Mucosa of descending colon (tissue), 3 donors: Measurements from ENCODE around the gene TAF4. TPM values are rescaled to one million over a fixed set of nuclear protein-coding genes. Genes with fewer than 3 reads are reported as not detected.

Source experiments
- ATAC-seq: fragments of 200-7000 bp; cut with Tn5 transposase; one replicate; pipeline ENCODE4 v1.9.1; 2020; ENCODE audit warnings: mild to moderate bottlenecking, moderate library complexity
- DNase-seq, 3 donors: peaks; one replicate each; pipeline ENCODE4 v3.0.0-alpha.2; 2020
- H3K36me3 ChIP-seq: fragments of 200-600 bp; one replicate; pipeline ENCODE4 v1.8.0; 2021; ENCODE audit warnings: low read depth, mild to moderate bottlenecking
- H3K4me1 ChIP-seq: fragments of 200-600 bp; one replicate; pipeline ENCODE4 v1.8.0; 2021; ENCODE audit warnings: low read depth, mild to moderate bottlenecking
- H3K4me3 ChIP-seq: fragments of 200-600 bp; one replicate; pipeline ENCODE4 v1.8.0; 2021; ENCODE audit warnings: mild to moderate bottlenecking
- H3K9me3 ChIP-seq: fragments of 200-600 bp; one replicate; pipeline ENCODE4 v1.8.0; 2021; ENCODE audit warnings: mild to moderate bottlenecking
- CTCF ChIP-seq: fragments of 200-600 bp; IDR thresholded peaks from one replicate; pipeline ENCODE4 v1.8.0; 2022; ENCODE audit warnings: antibody characterized with exemption, mild to moderate bottlenecking
- intact Hi-C, 2 donors: fragments of 100-400 bp; cut with DNase I in 1 of 2; cut with micrococcal nuclease in 1 of 2; formaldehyde crosslinking; loops; one replicate each; pipeline versions ENCODE4 v1.11.0 to v1.11.1; 2022; cut with DNase I, micrococcal nuclease
- long read RNA-seq, 2 donors: library from polyadenylated mRNA; unstranded; transcript quantifications; one replicate each; pipeline ENCODE4 v2.0.0, GENCODE V29; 2019 to 2021
- total RNA-seq, 3 donors: library from RNA; stranded (reverse); fragmentation: NEBNext Ultra II Directional in 2 of 3; extraction: Animal tissue kit (Norgen Biotek cat#: 25700) in 2 of 3; gene quantifications; one replicate each; pipeline versions ENCODE4 v1.2.1 to v1.2.4, GENCODE V29; 2021 to 2023
- donor health status: DM: no; HTN: no; CAD: no; lungs with moderate emphysema.
- donor health status: DM: no; HTN: no; CAD: no.
- donor health status: DM: no; HTN: yes; CAD: no.

Gene TAF4
- 10 to 100 TPM; 23.8 to 28.3 (median 27.5) TPM for total RNA-seq
- long read RNA-seq, donor 1, partial matches to known transcripts: 6 of 9 reads
- long read RNA-seq, donor 1, other reads (novel, unspliced or antisense): 3 of 9 reads
- long read RNA-seq, donor 2, partial matches to known transcripts: 1 of 2 reads
- long read RNA-seq, donor 2, other reads (novel, unspliced or antisense): 1 of 2 reads

DNA sequence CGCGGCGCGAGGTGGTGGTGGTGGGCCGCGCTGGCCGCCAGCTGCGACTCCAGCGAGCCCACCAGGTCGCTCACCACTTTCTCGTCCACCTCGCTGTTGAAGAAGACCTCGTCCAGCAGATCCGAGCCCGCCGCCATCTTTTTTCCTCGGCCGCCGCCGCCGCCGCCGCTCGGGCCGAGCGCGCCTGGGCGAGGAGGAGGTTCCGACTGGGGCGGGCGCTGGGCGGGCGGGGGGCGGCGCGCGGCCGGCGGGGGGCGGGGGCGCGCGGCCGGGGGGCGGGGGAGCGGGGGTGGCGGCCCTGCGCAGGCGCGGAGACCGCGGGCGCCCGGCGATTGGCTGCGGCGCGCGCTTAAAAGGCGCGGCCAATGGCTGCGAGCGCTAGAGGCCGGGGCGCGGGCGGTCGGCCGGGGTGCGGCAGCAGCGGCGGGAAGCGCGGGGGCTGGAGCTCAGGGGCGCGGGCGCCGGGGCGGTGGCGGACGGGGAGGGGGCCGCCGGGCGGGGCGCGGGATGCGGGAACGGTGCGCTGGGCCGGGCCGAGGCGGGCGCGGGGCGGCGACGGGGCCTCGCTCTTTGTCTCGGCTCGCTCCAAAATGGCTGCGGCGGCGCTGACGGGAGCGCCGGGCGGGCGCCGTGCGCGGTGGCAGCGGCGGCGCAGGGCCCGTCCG is at the start of gene TAF4:
Gene TAF4 (minus strand): TSS at position 208 of the 665 bp plus-strand sequence. CDS start 71 bp downstream, at position 137.
- intact Hi-C loops: loop anchor here in 1 of 2 donors (5.0 kb wide), 1 partner anchor 56 kb away; the partner anchor contains the start of gene LSM14B
- peaks cover 46% of the 10 kb centered on the region for H3K4me1 ChIP-seq
- peak; percentile 65 for ATAC-seq
- no peaks in the 10 kb centered on the region for H3K9me3 ChIP-seq
- DNase-seq: peak; percentile 80 to 89 (median 86)
- TF ChIP-seq CTCF: no peak
- H3K4me3 ChIP-seq: peak within 1 kb of the TSS; percentile 44
- no peaks in the 10 kb centered on the region for H3K36me3 ChIP-seq

DNA sequence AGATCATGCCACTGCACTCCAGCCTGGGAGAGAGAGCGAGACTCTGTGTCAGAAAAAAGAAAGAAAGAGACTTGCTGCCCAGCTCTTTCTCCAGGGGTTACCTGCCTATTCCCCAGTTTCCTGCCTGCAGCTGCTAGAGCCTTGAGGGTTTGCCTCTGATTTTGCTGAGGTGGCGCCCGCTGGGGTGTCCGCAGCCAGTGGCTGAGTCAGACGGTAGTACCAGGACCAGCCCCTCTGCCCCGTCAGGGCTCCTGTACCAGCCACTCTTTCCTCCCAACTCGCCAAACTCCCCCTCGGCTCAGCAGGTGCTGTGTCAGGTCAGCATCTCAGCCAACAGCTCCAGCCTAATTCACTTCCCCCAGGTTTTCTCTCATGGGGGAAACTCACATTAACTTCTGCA is 49.2 kb upstream of the TAF4 start:
- Histone ChIP-seq H3K9me3 (peaks cover 28% of the 10 kb centered on the region), H3K36me3 (no peaks in the 10 kb centered on the region), H3K4me3 (no peak overlapping the region), H3K4me1 (no peaks in the 10 kb centered on the region)
- no peak for TF ChIP-seq CTCF
- DNase-seq (no peak), ATAC-seq (no peak)
- intact Hi-C loops: no loop called here

GRCh38 chr20:62112368-62112767 is 46.7 kb upstream of the TAF4 start:
- H3K4me3 ChIP-seq: no peak overlapping the region
- no peaks in the 10 kb centered on the region for H3K36me3 ChIP-seq
- DNase-seq: no peak
- H3K9me3 ChIP-seq: peaks cover 53% of the 10 kb centered on the region
- TF ChIP-seq CTCF: no peak
- no peak for ATAC-seq
- intact Hi-C loops: no loop called here
- H3K4me1 ChIP-seq: no peaks in the 10 kb centered on the region

- DNase-seq (no peak), ATAC-seq (peak; percentile 72)
- Histone ChIP-seq H3K4me1 (no peaks in the 10 kb centered on the region), H3K4me3 (no peak overlapping the region), H3K9me3 (peaks cover 58% of the 10 kb centered on the region), H3K36me3 (no peaks in the 10 kb centered on the region)
- no peak for TF ChIP-seq CTCF
- intact Hi-C loops: no loop called here
Measured at GRCh38 chr20:62111148-62111547, 45.5 kb upstream of the TAF4 start.

DNA sequence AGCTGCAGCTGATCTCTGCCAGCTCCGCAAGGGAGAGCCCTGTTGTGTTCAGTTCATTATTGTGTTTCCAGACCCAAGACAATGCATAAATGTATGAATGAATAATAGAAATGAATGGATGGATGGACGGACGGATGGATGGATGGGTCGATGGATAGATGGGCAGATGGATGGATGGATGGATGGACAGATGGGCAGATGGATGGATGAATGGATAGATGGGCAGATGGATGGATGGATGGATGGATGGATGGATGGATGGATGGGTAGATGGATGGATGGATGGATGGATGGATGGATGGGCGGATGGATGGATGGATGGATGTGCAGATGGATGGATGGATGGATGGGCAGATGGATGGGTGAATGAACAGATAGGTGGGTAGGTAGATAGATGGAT is 39.9 kb upstream of the TAF4 start:
- Histone ChIP-seq H3K9me3 (peaks cover 40% of the 10 kb centered on the region), H3K4me3 (no peak overlapping the region), H3K36me3 (no peaks in the 10 kb centered on the region), H3K4me1 (peaks cover 11% of the 10 kb centered on the region)
- ATAC-seq (no peak), DNase-seq (no peak)
- TF ChIP-seq CTCF: no peak
- intact Hi-C loops: no loop called here
